GM21737 (cell line): ENCODE measurements around the gene P2RY11.

Experiments
- ATAC-seq: cut with Tn5 transposase; IDR thresholded peaks from one replicate; pipeline ENCODE4 v1.9.1; 2021; ENCODE audit warnings: mild to moderate bottlenecking, moderate library complexity; ENCODE audit not compliant: unreplicated experiment

The P2RY11 gene

GRCh38 chr19:10092648-10093294 lies 18.7 kb upstream of the P2RY11 start:
- no peak for ATAC-seq

GRCh38 chr19:10093295-10094186 lies 18.0 kb upstream of the P2RY11 start:
- ATAC-seq: no peak

DNA sequence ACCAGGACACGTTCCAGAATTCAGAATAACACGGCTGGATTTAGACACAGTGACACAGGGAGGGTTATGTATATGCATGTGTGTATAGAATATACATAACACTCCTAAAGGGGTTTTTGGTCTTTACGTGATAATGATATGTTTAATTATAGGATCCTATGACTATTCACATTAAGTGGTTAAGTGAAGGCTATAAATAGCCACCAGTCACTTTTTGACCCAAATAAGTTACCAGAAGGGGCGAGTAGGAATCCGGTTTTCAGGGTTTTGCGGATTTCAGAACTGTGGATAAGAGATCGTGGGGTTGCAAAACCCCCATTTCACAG lies 15.9 kb upstream of the P2RY11 start:
- no peak for ATAC-seq

DNA sequence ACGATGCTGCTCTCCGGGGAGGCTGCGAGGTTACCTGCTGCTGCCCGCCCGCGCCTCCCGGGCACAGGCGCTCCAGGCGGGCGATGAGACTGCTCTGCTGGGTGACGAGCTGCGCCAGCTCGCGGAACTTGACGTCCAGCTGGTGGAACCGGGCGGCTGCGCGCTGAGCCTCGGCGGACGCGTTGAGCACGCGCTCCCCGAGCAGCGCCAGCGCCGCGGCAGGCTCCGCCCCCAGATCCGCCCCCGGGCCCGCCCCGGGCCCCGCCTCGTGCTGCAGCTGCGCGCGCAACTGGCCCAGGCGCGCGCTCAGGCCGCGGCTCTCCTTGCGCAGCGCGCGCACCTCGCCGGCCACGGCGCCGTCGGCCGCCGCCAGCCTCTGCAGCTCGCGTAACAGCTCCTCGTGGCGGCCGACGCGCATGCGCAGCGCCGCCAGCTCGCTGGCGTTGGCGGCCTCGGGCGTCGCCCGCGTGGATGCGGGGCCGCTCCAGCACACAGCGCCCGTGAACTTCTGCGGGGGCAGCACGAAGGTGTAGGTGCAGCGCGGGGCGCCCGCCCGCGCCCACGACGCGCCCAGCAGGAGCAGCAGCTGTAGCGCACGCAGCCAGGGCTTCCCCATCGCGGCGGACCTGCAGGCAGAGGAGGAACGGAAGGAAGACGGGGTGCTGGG lies 15.4 kb upstream of the P2RY11 start:
- peak; percentile 67 for ATAC-seq

DNA sequence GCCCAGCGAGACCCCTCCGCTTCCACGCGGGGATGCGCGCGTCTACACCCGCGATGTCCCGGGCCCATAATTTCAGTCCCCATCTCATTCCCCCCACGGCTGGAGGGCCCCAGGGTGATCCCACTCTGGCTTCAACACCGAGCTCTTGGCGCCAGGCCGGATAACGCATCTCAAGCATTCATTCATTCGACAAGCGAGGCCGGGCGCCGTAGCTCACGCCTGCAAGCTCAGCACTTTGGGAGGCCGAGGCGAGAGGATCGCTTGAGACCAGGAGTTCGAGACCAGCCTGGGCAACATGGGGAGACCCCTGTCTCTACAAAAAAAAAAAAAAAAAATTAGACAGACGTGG lies 14.9 kb upstream of the P2RY11 start:
- ATAC-seq: peak; percentile 2

DNA sequence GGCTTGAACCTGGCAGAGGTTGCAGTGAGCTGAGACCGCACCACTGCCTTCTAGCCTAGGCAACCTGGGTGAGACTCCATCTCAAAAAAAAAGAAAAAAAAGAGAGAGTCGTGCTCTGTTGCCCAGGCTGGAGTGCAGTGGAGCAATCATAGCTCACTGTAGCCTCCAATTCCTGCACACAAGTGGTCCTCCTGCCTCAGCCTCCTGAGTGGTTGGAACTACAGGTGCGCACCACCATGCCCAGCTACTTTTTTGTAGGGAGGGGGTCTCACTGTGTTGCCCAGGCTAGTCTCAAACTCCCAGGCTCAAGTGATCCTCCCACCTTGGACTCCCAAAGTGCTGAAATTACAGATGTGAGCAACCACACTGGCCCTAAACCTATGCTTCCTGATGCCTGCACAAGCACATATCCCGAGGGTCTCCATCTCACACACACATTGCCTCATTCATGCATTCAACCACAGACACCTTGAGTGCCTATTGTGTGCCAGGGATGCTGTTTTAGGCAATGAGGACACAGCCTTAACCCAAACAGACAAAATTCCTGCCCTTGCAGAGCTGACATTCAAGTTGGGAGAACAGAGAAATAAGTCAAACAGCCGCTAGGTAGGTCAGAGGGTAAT lies 11.2 kb upstream of the P2RY11 start:
- ATAC-seq: no peak

DNA sequence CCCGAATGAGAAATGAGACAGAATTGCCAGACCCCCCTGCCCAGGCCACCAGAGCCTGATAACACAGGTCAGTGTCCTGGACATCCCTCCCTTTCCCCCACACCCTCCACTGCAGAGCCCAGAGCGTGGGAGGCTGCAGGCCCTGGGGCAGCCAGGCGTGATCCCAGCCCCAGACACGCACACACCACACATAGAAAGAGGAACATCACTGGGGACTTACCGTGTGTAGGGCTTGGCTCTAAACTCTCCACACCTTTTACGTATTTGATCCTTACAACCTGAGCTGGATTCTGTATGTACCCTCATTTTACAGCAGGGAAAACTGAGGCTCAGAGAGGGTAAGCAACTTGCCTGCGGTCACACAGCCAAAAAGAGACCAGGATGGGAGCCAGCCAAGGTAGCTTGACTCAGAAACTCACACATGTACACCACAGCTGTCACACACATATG lies 8.7 kb upstream of the P2RY11 start:
- peak; percentile 33 for ATAC-seq

GRCh38 chr19:10104130-10104513 lies 7.4 kb upstream of the P2RY11 start:
- no peak for ATAC-seq

GRCh38 chr19:10104665-10105508 lies 6.6 kb upstream of the P2RY11 start:
- ATAC-seq: peak; percentile 37

GRCh38 chr19:10105509-10106099 lies 5.9 kb upstream of the P2RY11 start:
- ATAC-seq: peak; percentile 23

- peak; percentile 46 for ATAC-seq
Measured at GRCh38 chr19:10106100-10106936, 5.2 kb upstream of the P2RY11 start, which contains the start of gene PPAN. PPAN (plus strand) TSS chr19:10106362; CDS start chr19:10106395, 33 bp downstream.

DNA sequence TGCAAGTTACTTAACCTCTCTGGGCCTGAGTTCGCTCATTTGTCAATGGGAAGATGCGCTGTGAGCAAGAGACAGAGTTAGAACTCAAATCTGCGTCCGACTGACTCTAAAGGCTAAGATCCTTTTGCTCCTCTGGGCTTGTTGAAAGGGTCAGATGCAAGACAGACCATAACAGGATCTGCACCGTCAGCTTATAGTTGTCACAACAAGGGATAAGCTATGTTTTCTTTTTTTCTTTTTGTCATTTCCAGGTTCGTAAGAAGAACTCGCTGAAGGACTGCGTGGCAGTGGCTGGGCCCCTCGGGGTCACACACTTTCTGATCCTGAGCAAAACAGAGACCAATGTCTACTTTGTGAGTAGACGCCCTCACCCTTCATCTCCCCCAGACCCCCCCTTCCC lies 4.2 kb upstream of the P2RY11 start:
- no peak for ATAC-seq

- ATAC-seq: no peak
Measured at GRCh38 chr19:10107817-10108367, 3.6 kb upstream of the P2RY11 start.

DNA sequence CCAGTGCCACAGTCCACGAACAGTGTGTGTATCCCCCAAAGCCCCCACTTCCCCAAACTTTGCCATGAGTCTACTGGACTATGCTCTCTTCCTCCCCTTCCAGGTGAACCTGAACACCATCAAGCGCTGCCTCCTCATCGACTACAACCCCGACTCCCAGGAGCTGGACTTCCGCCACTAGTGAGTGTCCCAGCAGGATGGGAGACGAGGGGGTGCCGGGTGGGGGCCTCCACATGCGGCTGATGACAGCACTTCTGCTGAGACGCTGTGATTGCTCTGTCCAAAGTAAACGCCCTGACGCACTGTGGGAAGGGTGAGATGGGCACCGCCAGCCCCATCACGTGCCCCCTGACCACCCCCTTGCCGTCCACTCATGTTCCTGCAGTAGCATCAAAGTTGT lies 2.0 kb upstream of the P2RY11 start:
- no peak for ATAC-seq

GRCh38 chr19:10110076-10110971 lies 1.2 kb upstream of the P2RY11 start:
- no peak for ATAC-seq

GRCh38 chr19:10110972-10111317 lies 548 bp upstream of the P2RY11 start:
- no peak for ATAC-seq

GRCh38 chr19:10112037-10112761 lies 706 bp downstream of the P2RY11 start:
- ATAC-seq: no peak
